Measurements from ENCODE around the gene C1QTNF3.
"Not testable (repeated sequence)": the region's sequence is repeated elsewhere in the genome, so short reads cannot be mapped to it uniquely, and the experiment has no call there.

C1QTNF3 gene

GRCh38 chr5:34043099-34043876 lies at the start of gene C1QTNF3:
TSS of gene C1QTNF3 (minus strand) at chr5:34043213. CDS start at chr5:34043125, 88 bp downstream.
- DNase-seq (ENCODE audit: low read depth in 3 of 3): no peak

- not testable (repeated sequence) for DNase-seq (ENCODE audit: low read depth in 3 of 3)
Observed at GRCh38 chr5:34091039-34091438, 48.0 kb upstream of the C1QTNF3 start.

- DNase-seq (ENCODE audit: low read depth in 3 of 3): not testable (repeated sequence)
Observed at GRCh38 chr5:34089802-34090201, 46.8 kb upstream of the C1QTNF3 start.

GRCh38 chr5:34087728-34088127 lies 44.7 kb upstream of the C1QTNF3 start:
- DNase-seq (ENCODE audit: low read depth in 3 of 3): not testable (repeated sequence)

- DNase-seq (ENCODE audit: low read depth in 3 of 3): not testable (repeated sequence)
Observed at GRCh38 chr5:34083898-34084297, 40.9 kb upstream of the C1QTNF3 start.

- not testable (repeated sequence) for DNase-seq (ENCODE audit: low read depth in 3 of 3)
Observed at GRCh38 chr5:34079505-34079904, 36.5 kb upstream of the C1QTNF3 start.

GRCh38 chr5:34077636-34078035 lies 34.6 kb upstream of the C1QTNF3 start:
- DNase-seq (ENCODE audit: low read depth in 3 of 3): not testable (repeated sequence)

GRCh38 chr5:34076719-34077364 lies 33.8 kb upstream of the C1QTNF3 start:
- DNase-seq (ENCODE audit: low read depth in 3 of 3): not testable (repeated sequence)

- DNase-seq (ENCODE audit: low read depth in 3 of 3): not testable (repeated sequence)
Observed at GRCh38 chr5:34074472-34074871, 31.5 kb upstream of the C1QTNF3 start.

- DNase-seq (ENCODE audit: low read depth in 3 of 3): not testable (repeated sequence)
Observed at GRCh38 chr5:34074071-34074470, 31.1 kb upstream of the C1QTNF3 start.

- DNase-seq (ENCODE audit: low read depth in 3 of 3): not testable (repeated sequence)
Observed at GRCh38 chr5:34070626-34071025, 27.6 kb upstream of the C1QTNF3 start.

GRCh38 chr5:34064656-34065055 lies 21.6 kb upstream of the C1QTNF3 start:
- no peak for DNase-seq (ENCODE audit: low read depth in 3 of 3)

GRCh38 chr5:34062419-34062818 lies 19.4 kb upstream of the C1QTNF3 start:
- no peak for DNase-seq (ENCODE audit: low read depth in 3 of 3)

GRCh38 chr5:34061993-34062392 lies 19.0 kb upstream of the C1QTNF3 start:
- DNase-seq (ENCODE audit: low read depth in 3 of 3): no peak

- no peak for DNase-seq (ENCODE audit: low read depth in 3 of 3)
Observed at GRCh38 chr5:34059977-34060376, 17.0 kb upstream of the C1QTNF3 start.

GRCh38 chr5:34058532-34058931 lies 15.5 kb upstream of the C1QTNF3 start:
- no peak for DNase-seq (ENCODE audit: low read depth in 3 of 3)

GRCh38 chr5:34057569-34057968 lies 14.6 kb upstream of the C1QTNF3 start:
- no peak for DNase-seq (ENCODE audit: low read depth in 3 of 3)

GRCh38 chr5:34057118-34057517 lies 14.1 kb upstream of the C1QTNF3 start:
- no peak for DNase-seq (ENCODE audit: low read depth in 3 of 3)

GRCh38 chr5:34055667-34056066 lies 12.7 kb upstream of the C1QTNF3 start:
- no peak for DNase-seq (ENCODE audit: low read depth in 3 of 3)

- DNase-seq (ENCODE audit: low read depth in 3 of 3): no peak
Observed at GRCh38 chr5:34054400-34054729, 11.4 kb upstream of the C1QTNF3 start.

- DNase-seq (ENCODE audit: low read depth in 3 of 3): no peak
Observed at GRCh38 chr5:34053571-34054399, 10.8 kb upstream of the C1QTNF3 start.

GRCh38 chr5:34053133-34053532 lies 10.1 kb upstream of the C1QTNF3 start:
- no peak for DNase-seq (ENCODE audit: low read depth in 3 of 3)

Measured in stimulated activated CD4-positive, alpha-beta T cell treated with anti-CD3 and anti-CD28 coated beads, TNF-alpha, amount 100 ng/mL, for 48 hours (primary cell).